H54 (cell line): ENCODE measurements around the gene CRTAC1.

Source experiments
- DNase-seq: peaks from one replicate; pipeline ENCODE4 v3.0.0; 2011; ENCODE audit warnings: low spot score, mixed read lengths; ENCODE audit not compliant: insufficient read length
- FAIRE-seq: peaks from 3 replicates; lab custom pipeline; 2011; peaks lifted over from hg19 to GRCh38; lab: Jason Lieb, UNC
- POLR2A ChIP-seq: IDR thresholded peaks from 2 replicates; pipeline ENCODE4 v1.6.1; 2011; ENCODE audit warnings: low read depth, mild to moderate bottlenecking, low read length

Gene CRTAC1

DNA sequence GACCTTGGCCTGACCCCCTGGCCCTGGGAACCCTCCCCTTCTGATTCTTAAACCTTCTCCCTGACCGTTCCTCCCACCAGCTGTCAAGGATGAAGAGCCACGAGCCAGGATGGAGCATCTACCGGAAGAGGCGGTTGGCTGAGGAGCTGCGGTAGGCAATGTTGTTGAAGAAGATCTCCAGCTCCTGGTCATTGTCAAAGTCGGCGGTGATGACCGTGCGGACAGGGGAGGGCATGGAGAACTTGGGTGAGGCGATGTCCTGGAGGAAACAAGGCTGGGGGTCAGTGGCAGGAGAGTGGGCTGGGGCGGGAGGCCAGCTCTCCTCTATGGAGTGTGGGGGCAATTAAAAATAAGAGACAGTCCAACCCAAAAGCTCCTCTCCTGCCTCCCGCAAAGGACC lies 129.0 kb downstream of the CRTAC1 start:
- TF ChIP-seq POLR2A = no peak
- FAIRE-seq (no peak), DNase-seq (no peak)

DNA sequence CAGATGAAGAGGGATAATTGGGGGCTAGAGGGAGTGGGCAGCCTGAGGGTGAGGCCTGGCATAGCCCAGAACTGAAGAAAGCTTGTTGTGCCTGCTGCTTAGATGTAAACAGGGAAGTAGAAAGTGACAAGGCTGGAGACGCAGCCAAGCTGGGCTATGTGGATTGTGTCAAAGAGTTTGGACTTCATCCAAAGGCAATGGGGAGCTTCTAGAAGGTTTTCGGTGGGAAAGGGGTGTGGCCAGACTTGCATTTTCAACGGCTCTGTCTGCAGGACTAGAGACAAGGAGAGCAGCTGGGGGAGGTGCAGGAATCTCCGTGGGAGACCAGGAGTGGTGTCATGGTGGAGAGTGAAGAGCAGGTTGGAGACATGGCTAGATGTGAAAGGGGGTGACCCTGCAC lies 132.0 kb downstream of the CRTAC1 start:
- DNase-seq (no peak), FAIRE-seq (no peak)
- TF ChIP-seq POLR2A = no peak

DNA sequence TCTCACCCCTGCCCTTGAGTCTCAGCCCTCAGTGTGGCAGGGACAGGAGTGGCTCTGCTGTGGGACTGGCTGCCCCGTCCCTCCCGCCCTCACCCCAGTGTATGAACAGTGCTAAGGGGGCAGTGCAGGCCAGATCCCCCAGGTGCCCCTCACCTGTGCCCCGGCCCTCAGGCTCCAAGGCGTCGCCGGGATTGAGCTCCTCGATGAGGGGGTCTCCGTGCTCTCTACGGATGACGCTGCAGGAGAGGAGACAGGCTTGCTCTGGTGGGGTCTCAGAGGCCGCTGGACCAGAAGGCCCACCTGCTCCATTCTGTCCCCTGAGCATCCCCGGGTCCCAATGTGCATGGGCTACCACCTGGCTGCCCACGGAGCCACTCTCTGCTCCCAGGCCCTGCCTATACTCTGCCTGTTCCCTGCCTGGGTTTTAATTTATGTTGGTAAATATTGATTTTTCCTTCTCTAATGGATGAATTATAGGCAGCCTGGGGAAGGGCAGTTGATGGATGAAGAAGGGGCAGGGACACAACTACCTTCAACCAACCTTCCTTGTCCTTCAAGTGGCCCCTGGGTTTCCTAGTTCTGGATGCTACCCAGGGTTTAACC lies 133.6 kb downstream of the CRTAC1 start:
- TF ChIP-seq POLR2A = no peak
- FAIRE-seq (no peak), DNase-seq (no peak)

DNA sequence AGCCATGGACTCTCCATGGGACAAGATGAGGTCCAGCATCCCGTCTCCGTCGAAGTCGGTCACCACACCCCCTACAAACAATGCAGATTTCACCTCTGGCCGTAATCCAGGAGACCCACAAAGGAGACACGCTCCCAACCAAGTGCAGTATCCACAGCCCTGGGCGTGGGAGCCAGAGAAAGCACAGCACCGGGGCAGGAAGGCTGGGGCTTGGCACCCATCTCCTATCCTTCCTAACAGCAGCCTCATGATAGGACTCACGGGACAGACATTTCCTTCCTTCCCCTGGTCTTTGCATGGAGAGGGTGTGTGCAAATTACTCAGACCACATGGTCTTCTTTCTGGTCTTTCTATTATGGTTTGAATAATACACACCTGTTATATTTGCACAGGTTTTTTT lies 134.5 kb downstream of the CRTAC1 start:
- no peak for TF ChIP-seq POLR2A
- FAIRE-seq (no peak), DNase-seq (no peak)

DNA sequence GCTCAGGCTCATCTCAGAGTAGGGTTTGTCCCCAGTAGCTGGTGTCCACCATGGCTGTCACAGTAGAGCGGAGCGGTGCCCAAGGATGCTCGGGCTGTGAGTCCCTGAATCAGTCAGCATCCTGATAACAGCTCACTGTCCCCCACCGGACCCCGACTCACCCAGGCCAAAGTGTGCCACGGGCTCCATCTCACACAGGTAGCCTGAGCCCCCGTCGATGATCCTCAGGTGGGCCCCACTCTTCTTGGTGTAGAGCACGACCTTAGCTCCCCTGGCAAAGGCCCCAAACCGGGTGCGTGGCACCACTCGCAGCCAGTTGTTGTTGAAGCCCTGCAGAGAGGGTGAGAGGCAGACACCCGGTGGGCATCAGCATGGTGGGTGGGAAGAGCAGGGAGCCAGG lies 135.3 kb downstream of the CRTAC1 start:
- TF ChIP-seq POLR2A = no peak
- FAIRE-seq (no peak), DNase-seq (no peak)

DNA sequence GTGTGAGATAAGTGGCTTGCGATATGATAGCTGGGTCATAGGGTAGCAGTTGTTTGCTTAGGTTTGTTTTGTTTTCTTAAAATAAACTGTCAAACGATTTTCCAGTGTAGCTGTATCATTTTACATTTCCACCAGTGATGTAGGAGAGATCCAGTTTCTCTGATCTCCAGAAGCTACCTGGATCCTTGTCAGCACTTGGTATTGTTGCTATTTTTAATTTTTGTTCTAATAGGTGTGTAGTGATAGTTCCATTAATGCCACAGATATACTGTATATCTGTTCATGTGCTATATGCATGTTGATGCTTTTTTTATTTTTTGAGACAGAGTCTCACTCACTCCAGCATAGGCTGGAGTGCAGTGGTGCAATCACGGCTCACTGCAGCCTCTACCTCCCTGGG lies 136.3 kb downstream of the CRTAC1 start:
- FAIRE-seq (no peak), DNase-seq (no peak)
- TF ChIP-seq POLR2A = no peak

DNA sequence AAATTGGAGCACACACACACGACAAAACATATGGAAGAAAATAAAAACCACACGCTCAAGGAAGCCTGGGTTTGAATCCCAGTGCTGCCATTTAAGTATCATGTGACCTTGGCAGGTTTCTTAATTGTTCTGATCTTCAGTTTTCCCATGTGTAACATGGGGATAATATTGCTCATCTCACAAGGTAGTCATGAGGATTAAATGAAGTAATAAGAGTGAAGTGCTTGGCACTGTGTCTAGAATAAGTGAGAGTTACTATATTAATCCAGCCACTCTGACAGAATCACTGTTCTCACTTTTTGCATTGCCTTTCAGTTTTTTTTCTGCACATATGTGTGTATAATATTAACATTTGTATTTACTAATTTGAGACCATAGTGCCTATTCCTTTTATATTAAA lies 137.5 kb downstream of the CRTAC1 start:
- DNase-seq (no peak), FAIRE-seq (no peak)
- no peak for TF ChIP-seq POLR2A

DNA sequence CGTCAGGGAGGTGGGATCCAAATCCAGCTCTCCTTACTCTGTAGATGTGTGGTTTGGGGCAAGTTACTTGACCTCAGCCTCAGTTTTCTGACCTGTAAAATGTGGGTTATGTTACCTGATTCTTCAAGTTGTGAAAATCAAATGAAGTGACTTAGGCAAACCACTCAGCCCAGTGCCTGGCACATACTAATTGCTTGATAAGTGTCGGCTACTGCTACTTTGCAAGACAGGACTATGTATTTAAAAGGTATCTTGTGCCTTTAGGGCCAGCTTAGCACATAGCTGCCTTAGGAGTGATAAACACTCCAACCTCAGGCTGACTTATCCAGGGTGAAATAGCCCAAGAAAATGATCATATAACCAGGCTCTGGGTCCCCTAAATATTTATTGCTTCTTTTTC lies 137.9 kb downstream of the CRTAC1 start:
- no peak for DNase-seq
- TF ChIP-seq POLR2A = no peak
- FAIRE-seq = no peak

DNA sequence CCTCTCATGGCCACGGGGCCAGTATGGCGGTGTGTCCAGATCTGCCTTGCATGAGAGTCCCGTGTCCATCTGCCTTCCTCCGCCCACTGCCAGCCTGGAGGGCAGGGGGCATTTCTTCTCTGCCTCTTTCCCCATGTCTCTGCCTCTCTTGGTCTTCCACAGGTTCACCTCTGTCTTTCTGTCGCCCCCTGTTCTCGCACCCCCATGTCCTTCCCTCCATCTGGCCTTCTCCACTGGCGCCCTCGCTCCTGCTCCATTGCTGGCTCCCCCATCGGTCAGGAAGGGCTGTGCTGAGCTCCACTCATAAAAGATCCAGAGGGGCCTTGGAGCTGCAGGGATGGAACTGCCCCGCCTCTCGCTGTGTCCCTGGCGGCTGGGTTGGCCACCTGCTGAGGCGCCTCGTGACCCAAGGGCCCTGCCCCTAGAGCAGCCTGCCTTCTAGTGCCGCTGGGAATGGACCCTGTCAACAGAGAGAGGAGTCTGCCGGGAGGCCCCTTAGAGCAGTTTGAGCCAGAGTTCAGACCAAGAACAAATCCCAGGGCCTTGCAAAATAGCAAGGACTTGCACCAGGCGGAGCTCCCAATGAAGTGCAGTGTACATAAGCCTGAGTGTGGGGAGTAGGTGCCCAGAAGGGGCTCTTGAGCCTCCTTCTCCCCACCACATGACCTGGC lies 138.8 kb downstream of the CRTAC1 start:
- DNase-seq = no peak
- no peak for FAIRE-seq

DNA sequence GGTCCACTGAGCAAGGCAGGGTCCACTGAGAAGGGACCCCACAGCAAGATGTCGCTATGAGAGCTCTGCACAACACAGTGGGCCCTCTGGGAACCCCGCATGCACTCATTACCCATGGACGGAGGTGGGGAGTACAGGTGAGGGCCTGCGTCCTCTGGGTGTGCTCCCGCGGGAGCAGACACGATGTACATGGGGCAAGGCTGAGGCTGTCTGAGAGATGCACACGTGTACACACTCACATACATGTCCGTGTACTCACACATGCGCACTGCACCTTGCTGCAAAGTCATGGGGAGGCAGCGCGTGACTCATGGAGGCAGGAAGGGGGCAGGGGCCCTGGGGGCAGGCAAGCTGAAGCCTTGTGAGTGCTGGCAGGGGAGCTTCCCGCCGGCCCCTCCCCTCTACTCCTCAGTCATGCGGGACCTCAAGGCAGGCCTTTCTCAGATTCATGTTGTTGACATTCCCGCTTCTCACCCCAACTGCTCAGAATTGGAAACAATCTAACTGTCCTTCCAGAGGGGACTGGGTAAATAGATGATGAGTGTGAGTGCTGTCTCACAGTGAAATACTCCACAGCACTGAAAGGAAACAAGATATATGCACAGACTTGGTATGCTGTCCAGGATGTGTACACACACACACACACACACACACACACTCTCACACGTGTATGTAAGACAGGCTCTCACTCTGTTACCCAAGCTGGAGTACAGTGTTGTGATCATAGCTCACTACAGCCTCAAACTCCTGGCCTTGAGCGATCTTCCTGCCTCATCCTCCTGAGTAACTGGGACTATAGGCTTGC lies 140.8 kb downstream of the CRTAC1 start:
- DNase-seq (peak; percentile 94), FAIRE-seq (peak; percentile 91)
- no peak for TF ChIP-seq POLR2A

More for the DNA sequence above, 138.8 kb downstream of the CRTAC1 start:
- no peak for TF ChIP-seq POLR2A

DNA sequence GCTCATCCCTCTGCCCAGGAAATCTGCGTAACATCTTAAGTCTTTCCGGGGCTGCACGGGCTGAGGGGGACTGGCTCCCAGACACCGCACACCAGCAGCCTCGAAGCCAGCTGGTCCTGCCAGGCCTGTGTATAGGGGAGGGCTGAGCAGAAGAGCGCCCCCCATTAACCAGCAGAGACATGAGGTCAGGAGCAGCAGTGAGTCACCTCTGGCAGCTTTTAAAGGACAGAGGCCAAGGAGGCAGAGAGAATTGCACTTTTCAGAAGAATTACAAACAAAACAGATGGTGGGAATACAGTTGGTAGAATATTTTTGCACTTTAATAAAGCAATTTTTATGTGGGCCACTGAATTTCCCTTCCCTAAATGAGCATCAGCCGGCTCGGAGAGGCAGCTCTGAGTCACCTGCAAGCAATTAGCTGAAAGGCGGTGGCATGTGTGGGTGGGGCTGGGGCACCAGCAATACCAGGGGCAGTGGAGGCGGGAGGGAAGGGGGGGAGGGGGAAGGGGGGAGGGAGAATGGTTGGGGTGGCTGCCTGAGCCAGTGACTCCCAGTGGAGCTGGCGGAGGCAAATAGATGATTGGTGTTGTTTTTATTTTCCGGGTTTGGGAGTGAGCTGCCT lies 141.7 kb downstream of the CRTAC1 start:
- FAIRE-seq (no peak), DNase-seq (peak; percentile 89)
- no peak for TF ChIP-seq POLR2A

DNA sequence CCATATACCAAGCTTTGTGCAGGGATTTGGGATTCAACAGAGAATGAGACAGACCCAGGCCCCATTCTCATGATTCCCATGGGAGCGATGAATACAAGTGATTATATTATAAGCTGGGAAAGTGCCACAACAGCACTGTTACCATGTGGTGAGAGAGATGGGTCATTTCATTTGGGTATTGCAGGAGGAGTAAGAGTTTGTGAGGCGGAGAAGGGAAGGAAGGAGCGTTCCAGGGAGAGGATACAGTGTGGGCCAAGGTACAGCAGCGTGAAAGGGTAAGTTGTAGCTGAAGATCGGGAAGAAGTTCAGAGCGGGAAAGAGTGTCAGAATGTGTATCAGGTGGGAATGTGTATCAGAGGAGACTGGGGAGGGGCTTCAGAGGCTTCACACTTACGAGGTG lies 142.3 kb downstream of the CRTAC1 start:
- no peak for TF ChIP-seq POLR2A
- FAIRE-seq (no peak), DNase-seq (no peak)

DNA sequence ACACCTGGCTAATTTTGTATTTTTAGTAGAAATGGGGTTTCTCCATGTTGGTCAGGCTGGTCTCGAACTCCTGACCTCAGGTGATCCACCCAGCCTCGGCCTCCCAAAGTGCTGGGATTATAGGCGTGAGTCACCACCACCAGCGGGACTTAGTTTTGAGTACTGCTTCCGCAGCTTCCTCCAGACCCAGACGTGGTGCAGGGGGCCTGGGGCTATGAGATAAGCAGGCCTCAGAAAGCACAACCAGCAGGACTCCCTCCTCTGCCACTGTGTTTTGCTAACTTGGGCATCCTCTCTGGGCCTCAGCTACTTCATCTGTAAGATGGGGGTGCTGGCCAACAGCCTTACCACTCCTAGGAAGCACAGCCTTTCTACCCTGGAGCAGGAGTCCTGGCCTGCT lies 143.0 kb downstream of the CRTAC1 start:
- DNase-seq (no peak), FAIRE-seq (no peak)
- TF ChIP-seq POLR2A = no peak

DNA sequence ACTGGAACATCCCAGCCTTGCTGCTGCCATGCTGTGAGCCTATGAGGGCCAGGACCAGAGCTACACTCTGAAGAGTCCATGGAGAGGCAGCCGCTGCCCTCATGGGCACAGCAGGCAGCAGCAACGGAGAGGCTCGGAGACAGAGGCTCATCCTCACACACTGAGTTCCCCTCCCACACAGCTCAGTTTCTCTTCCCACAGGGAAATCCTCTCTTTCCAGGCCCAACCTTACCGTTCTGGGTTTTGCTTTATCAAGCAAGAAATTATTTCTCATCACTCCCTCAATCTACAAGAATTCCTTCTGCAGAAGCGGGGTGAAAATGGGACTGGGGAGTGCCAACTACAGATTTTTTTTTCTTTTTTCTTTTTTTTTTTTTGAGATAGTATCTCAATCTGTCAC lies 144.1 kb downstream of the CRTAC1 start:
- FAIRE-seq (no peak), DNase-seq (no peak)
- TF ChIP-seq POLR2A = no peak
